Measurements from ENCODE around the gene QPRT. TPM values are rescaled to one million over a fixed set of nuclear protein-coding genes. Genes with fewer than 3 reads are reported as not detected.
A peak's percentile ranks its signal among the peaks of the same experiment; 100 is the strongest.
"Not testable (repeated sequence)": the region's sequence is repeated elsewhere in the genome, so short reads cannot be mapped to it uniquely, and the experiment has no call there.

QPRT gene
- 245 TPM for polyA plus RNA-seq (2012; ENCODE audit: insufficient read depth, insufficient read length, low read depth)

DNA sequence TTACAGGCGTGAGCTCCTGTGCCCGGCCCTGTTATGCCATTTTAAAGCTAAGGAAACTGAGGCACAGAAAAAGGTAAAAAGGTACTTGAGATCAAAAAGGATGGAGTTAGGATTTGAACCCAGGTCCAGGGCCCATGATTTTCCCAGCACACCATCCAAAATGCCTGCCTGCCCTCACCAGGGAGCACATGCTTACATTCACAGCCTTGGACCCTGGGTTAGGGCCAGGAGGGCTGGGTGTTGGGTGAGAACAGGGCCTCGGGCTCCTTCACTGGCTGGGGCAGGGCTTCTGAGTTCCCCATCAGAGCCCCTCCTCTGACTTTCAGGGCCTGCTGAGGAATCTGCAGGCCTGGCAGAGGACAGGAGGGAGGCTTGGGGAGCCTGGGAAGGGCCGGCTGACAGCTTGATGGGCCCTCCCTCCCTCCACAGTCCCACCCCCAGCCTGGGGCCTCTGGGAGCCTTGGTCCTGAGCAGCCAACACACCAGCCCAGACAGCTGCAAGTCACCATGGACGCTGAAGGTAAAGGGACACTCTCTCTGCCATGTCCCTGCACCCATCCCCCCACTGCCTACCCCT is at the start of gene QPRT:
TSS of gene QPRT (plus strand) at position 490 of the 577 bp plus-strand sequence. CDS start at position 508, 18 bp downstream.
- H3K4me1 ChIP-seq, result peaks cover 8% of the 10 kb centered on the region
- H3K36me3 ChIP-seq, result no peaks in the 10 kb centered on the region; the same call in 1 of the 2 replicates
- DNase-seq, result peak; percentile 90
- H3K9me3 ChIP-seq, result no peaks in the 10 kb centered on the region
- peak within 1 kb of the TSS; percentile 74 for H3K4me3 ChIP-seq (ENCODE audit: low read depth, low read length)
- no peaks in the 10 kb centered on the region for H3K27me3 ChIP-seq
- TF ChIP-seq, protein P1, sequence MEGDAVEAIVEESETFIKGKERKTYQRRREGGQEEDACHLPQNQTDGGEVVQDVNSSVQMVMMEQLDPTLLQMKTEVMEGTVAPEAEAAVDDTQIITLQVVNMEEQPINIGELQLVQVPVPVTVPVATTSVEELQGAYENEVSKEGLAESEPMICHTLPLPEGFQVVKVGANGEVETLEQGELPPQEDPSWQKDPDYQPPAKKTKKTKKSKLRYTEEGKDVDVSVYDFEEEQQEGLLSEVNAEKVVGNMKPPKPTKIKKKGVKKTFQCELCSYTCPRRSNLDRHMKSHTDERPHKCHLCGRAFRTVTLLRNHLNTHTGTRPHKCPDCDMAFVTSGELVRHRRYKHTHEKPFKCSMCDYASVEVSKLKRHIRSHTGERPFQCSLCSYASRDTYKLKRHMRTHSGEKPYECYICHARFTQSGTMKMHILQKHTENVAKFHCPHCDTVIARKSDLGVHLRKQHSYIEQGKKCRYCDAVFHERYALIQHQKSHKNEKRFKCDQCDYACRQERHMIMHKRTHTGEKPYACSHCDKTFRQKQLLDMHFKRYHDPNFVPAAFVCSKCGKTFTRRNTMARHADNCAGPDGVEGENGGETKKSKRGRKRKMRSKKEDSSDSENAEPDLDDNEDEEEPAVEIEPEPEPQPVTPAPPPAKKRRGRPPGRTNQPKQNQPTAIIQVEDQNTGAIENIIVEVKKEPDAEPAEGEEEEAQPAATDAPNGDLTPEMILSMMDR (IDR thresholded peaks at IDR 0.05; ENCODE audit: low read depth, low read length), result no peak

DNA sequence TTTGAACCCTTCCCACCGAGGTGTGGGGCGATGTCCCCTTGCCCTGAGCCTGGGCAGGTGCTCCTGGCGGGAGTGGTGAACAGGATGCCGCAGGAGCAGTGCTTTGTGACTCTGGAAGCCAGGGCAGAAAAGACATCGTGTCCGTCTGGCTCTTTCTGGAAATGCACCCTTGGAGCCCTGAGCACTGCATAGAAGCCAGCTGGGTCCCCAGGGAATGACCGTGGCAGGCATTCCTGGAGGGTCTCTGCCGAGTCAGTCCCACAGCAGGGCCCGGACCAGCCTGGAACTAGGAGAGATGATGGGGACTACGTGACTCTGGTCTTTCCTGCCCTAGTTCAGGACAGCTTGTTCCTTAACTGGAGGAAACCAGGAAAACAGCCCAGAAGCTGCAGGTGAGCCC is 49.7 kb upstream of the QPRT start:
- not testable (repeated sequence) for DNase-seq; H3K4me1 ChIP-seq; H3K9me3 ChIP-seq; H3K4me3 ChIP-seq (ENCODE audit: low read depth, low read length); H3K36me3 ChIP-seq; H3K27me3 ChIP-seq

DNA sequence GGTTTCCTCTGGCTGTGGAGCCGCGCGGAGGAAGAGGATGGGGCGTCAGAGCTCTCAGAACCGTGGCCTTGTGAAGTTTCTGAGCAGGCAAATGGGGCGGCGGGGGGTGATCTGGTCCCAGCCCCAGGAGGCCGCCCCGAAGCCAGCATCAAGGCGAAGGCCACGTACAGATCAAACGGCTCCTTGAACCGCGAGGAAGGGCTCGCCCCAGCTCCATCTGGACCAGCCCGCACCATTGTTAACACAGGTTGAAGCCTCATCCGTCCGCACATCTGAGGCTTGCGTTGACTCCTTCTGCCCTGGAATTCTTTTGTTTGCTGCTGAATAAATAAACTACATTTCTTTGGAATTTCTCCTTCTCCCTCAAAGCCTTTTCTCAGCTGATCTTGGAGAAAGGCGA is 47.3 kb upstream of the QPRT start:
- H3K36me3 ChIP-seq; DNase-seq; H3K9me3 ChIP-seq; H3K4me1 ChIP-seq; H3K27me3 ChIP-seq; H3K4me3 ChIP-seq (ENCODE audit: low read depth, low read length): not testable (repeated sequence)

DNA sequence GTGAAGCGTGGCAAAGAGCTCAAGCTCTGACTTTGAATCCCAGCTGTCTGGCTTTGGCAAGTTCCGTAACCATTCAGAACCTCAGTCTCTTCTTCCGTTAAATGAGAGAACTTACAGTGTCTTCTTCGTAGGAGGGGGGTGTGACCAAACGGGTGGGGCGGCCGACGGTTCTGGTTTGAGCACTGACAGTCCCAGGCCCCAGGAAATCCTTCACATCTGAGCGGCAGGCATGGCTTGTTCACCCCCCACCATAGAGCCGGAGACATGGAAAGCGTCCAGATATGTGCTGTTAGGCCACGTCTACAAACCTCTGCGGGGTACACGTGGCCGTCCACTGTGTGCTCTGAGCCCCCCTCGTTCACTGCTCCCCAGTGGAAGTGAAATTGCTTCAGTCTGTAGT is 43.1 kb upstream of the QPRT start:
- H3K27me3 ChIP-seq; H3K9me3 ChIP-seq; DNase-seq; H3K4me3 ChIP-seq (ENCODE audit: low read depth, low read length); H3K4me1 ChIP-seq; H3K36me3 ChIP-seq: not testable (repeated sequence)

DNA sequence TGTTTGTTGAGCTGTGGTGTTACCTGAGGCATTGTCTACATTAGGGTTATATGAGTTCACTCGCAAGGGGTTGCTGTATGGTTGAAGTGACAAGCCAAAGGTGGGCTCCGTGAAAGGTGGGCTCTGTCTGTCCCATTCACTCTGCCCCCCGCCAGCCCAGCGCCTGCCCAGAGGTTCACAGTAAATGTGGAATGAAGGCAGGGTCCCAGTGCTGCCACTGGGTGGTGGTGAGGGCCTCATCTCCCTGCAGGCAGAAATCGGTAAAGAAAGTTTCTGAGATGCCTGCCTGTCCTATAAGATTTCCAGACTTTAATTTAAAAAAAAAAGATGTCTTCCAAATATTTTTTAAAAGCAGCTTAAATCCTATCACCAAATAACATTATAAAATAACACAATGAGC is 42.6 kb upstream of the QPRT start:
- H3K36me3 ChIP-seq; H3K4me3 ChIP-seq (ENCODE audit: low read depth, low read length); H3K4me1 ChIP-seq; DNase-seq; H3K27me3 ChIP-seq; H3K9me3 ChIP-seq: not testable (repeated sequence)

DNA sequence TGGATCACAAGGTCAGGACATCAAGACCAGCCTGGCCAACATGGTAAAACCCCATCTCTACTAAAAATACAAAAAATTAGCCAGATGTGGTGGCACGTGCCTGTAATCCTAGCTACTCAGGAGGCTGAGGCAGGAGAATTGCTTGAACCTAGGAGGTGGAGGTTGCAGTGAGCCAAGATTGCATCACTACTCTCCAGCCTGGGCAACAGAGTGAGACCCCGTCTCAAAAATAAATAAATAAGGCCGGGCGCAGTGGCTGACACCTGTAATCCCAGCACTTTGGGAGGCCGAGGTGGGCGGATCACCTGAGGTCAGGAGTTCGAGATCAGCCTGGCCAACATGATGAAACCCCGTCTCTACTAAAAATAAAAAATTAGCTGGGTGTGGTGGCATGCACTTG is 40.2 kb upstream of the QPRT start:
- H3K4me1 ChIP-seq; DNase-seq; H3K36me3 ChIP-seq; H3K9me3 ChIP-seq; H3K27me3 ChIP-seq; H3K4me3 ChIP-seq (ENCODE audit: low read depth, low read length): not testable (repeated sequence)

DNA sequence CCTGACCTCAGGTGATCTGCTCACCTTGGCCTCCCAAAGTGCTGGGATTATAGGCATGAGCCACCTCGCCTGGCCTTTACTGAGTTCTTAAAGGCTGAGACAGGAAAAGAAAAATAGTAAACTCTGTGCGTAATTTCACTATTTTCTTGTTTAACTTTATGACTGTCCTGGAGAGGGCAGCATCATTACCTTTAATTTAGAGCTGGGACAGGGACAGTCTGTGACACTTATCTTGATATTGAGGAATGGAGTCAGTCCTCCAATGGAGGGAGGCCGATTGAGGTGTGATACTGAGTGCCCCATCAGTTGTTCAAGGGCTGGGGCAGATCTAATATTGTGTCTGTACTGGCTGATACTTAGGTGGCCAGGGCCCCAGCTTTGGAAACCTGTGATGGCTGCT is 37.4 kb upstream of the QPRT start:
- Histone ChIP-seq H3K36me3 (no peaks in the 10 kb centered on the region), H3K27me3 (no peaks in the 10 kb centered on the region), H3K9me3 (no peaks in the 10 kb centered on the region), H3K4me3 (ENCODE audit: low read depth, low read length) (no peak overlapping the region), H3K4me1 (no peaks in the 10 kb centered on the region)
- DNase-seq, result no peak
- TF ChIP-seq, protein P1 (IDR thresholded peaks at IDR 0.05; ENCODE audit: low read depth, low read length), result peak; percentile 24; the same call in 1 of the 2 replicates

DNA sequence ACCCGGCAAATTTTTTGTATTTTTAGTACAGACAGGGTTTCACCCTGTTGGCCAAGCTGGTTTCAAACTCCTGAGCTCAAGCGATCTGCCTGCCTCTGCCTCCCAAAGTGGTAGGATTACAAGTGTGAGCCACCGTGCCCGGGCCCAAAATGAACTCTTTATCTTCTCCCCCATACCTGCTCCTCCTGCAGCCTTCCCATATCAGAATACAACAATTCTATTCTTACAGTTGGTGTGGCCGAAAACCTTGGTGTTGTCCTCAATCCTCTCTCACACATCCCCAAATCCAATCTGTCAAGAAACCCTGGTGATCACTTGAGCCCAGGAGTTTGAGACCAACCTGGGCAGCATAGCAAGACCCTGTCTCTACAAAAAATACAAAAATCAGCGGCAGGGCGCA is 35.4 kb upstream of the QPRT start:
- no peaks in the 10 kb centered on the region for H3K4me1 ChIP-seq
- no peaks in the 10 kb centered on the region for H3K27me3 ChIP-seq
- DNase-seq, result no peak
- no peaks in the 10 kb centered on the region for H3K9me3 ChIP-seq
- no peak overlapping the region for H3K4me3 ChIP-seq (ENCODE audit: low read depth, low read length)
- H3K36me3 ChIP-seq, result no peaks in the 10 kb centered on the region
- TF ChIP-seq, protein P1 (IDR thresholded peaks at IDR 0.05; ENCODE audit: low read depth, low read length), result no peak

DNA sequence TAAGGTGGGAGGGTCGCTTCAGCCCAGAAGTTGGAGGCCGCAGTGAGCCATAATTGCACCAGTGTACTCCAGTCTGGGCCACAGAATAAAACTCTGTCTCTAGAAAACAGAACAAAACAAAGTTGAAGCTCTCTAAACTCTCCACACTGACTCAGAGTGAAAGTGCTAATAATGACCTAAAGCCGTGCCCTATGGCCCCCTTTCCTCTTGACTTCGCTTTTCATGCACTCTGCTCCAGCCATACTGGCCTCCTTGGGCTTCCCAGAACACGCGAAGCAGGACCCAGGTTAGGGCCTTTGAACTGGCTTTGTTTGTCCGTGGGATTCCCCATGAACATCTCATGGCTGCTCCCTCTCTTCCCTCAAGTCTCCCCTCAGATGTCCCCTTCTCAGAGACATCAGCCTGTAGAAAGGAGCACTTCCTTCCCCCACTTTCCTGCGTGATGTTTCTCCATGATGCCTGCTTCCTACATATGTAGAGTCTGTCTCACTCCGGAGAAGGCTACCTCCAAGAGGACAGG is 34.6 kb upstream of the QPRT start:
- H3K4me3 ChIP-seq (ENCODE audit: low read depth, low read length), result no peak overlapping the region
- no peaks in the 10 kb centered on the region for H3K9me3 ChIP-seq
- no peaks in the 10 kb centered on the region for H3K4me1 ChIP-seq
- no peak for DNase-seq
- TF ChIP-seq, protein P1 (IDR thresholded peaks at IDR 0.05; ENCODE audit: low read depth, low read length), result no peak
- H3K27me3 ChIP-seq, result no peaks in the 10 kb centered on the region
- H3K36me3 ChIP-seq, result no peaks in the 10 kb centered on the region
